ENCODE results near the gene ZNF598. TPM values are rescaled to one million over a fixed set of nuclear protein-coding genes. Genes with fewer than 3 reads are reported as not detected.

Gene ZNF598
- total RNA-seq, 2 experiments from 2014 or later, result 67.8 to 77.1 TPM

GRCh38 chr16:2028146-2028545, 18.5 kb upstream of the ZNF598 start:
- Mint-ChIP-seq H3K36me3 (no peaks in the 10 kb centered on the region), H3K27ac (no peak overlapping the region), H3K9me3 (no peaks in the 10 kb centered on the region), H3K27me3 (peaks cover 11% of the 10 kb centered on the region), H3K4me1 (peaks cover 8% of the 10 kb centered on the region), H3K4me3 (no peak overlapping the region)
- ATAC-seq (ENCODE audit: low read depth), result no peak
- no peak for DNase-seq
- POLR2A ChIA-PET, result interaction anchor here (0.8 kb wide), 1 partner anchor 127 kb away, joined by 3 read pairs; the partner anchor contains the start of gene TRAF7

GRCh38 chr16:2027024-2028010, 17.7 kb upstream of the ZNF598 start:
- Mint-ChIP-seq H3K36me3 (no peaks in the 10 kb centered on the region), H3K4me3 (peak overlapping the region; percentile 47), H3K4me1 (peaks cover 15% of the 10 kb centered on the region), H3K9me3 (no peaks in the 10 kb centered on the region), H3K27ac (no peak overlapping the region), H3K27me3 (peaks cover 14% of the 10 kb centered on the region)
- POLR2A ChIA-PET, result interaction anchor here (0.8 to 1.3 kb wide), 4 partner anchors 18 to 128 kb away, joined by 3 to 4 read pairs (median 4); partner anchors contain the start of genes NTHL1, TRAF7, TSC2 and ZNF598
- peak; percentile 21 for ATAC-seq (ENCODE audit: low read depth)
- peak; percentile 60 for DNase-seq

GRCh38 chr16:2026461-2027023, 16.9 kb upstream of the ZNF598 start, which contains the start of gene NHERF2:
Gene NHERF2, plus strand, starts transcription at chr16:2026902. Its CDS starts 104 bp downstream, at chr16:2027006.
- DNase-seq (peak; percentile 66), ATAC-seq (ENCODE audit: low read depth) (peak; percentile 15)
- Mint-ChIP-seq H3K27ac (no peak within 1 kb of the TSS), H3K36me3 (no peaks in the 10 kb centered on the region), H3K9me3 (no peaks in the 10 kb centered on the region), H3K27me3 (peaks cover 21% of the 10 kb centered on the region), H3K4me3 (peak within 1 kb of the TSS; percentile 47), H3K4me1 (peaks cover 15% of the 10 kb centered on the region)
- POLR2A ChIA-PET, result interaction anchor here (1.0 to 3.0 kb wide), 4 partner anchors 17 to 128 kb away, joined by 3 to 13 read pairs (median 4); partner anchors contain the start of genes NTHL1, TRAF7, TSC2 and ZNF598

GRCh38 chr16:2025878-2026460, 16.3 kb upstream of the ZNF598 start:
- Mint-ChIP-seq H3K36me3 (no peaks in the 10 kb centered on the region), H3K9me3 (no peaks in the 10 kb centered on the region), H3K4me3 (peak overlapping the region; percentile 45), H3K4me1 (peaks cover 15% of the 10 kb centered on the region), H3K27me3 (peaks cover 27% of the 10 kb centered on the region), H3K27ac (no peak overlapping the region)
- POLR2A ChIA-PET, result interaction anchor here (1.3 to 3.0 kb wide), 2 partner anchors 17 to 129 kb away, joined by 3 to 13 read pairs; partner anchors contain the start of genes TRAF7 and ZNF598
- DNase-seq (no peak), ATAC-seq (ENCODE audit: low read depth) (no peak)

GRCh38 chr16:2025251-2025650, 15.6 kb upstream of the ZNF598 start:
- H3K9me3 Mint-ChIP-seq, result no peaks in the 10 kb centered on the region
- no peaks in the 10 kb centered on the region for H3K36me3 Mint-ChIP-seq
- peak overlapping the region; percentile 45 for H3K4me3 Mint-ChIP-seq
- ATAC-seq (ENCODE audit: low read depth) (no peak), DNase-seq (no peak)
- no peak overlapping the region for H3K27ac Mint-ChIP-seq
- H3K4me1 Mint-ChIP-seq, result peaks cover 16% of the 10 kb centered on the region
- POLR2A ChIA-PET, result interaction anchor here (3.0 kb wide), 1 partner anchor 130 kb away, joined by 13 read pairs; the partner anchor contains the start of gene TRAF7
- peaks cover 34% of the 10 kb centered on the region for H3K27me3 Mint-ChIP-seq

GRCh38 chr16:2024032-2024420, 14.4 kb upstream of the ZNF598 start:
- DNase-seq (no peak), ATAC-seq (ENCODE audit: low read depth) (no peak)
- POLR2A ChIA-PET, result interaction anchor here (0.6 to 3.0 kb wide), 4 partner anchors 9 to 131 kb away, joined by 3 to 13 read pairs (median 5); partner anchors contain the start of genes NTHL1, TRAF7 and TSC2
- no peak overlapping the region for H3K4me3 Mint-ChIP-seq
- H3K4me1 Mint-ChIP-seq, result peaks cover 16% of the 10 kb centered on the region
- H3K36me3 Mint-ChIP-seq, result no peaks in the 10 kb centered on the region
- H3K27ac Mint-ChIP-seq, result peak overlapping the region; percentile 47
- H3K27me3 Mint-ChIP-seq, result peaks cover 36% of the 10 kb centered on the region
- no peaks in the 10 kb centered on the region for H3K9me3 Mint-ChIP-seq

GRCh38 chr16:2023092-2024031, 13.7 kb upstream of the ZNF598 start:
- H3K4me3 Mint-ChIP-seq, result peak overlapping the region; percentile 80
- H3K4me1 Mint-ChIP-seq, result peaks cover 16% of the 10 kb centered on the region
- H3K9me3 Mint-ChIP-seq, result no peaks in the 10 kb centered on the region
- H3K27ac Mint-ChIP-seq, result peak overlapping the region; percentile 78
- no peaks in the 10 kb centered on the region for H3K36me3 Mint-ChIP-seq
- peak; percentile 99 for DNase-seq
- ATAC-seq (ENCODE audit: low read depth), result peak; percentile 62
- POLR2A ChIA-PET, result interaction anchor here (0.6 to 3.0 kb wide), 6 partner anchors 24 to 132 kb away, joined by 3 to 19 read pairs (median 6); partner anchors contain the start of genes NTHL1, PKD1, TRAF7 and TSC2
- H3K27me3 Mint-ChIP-seq, result peaks cover 36% of the 10 kb centered on the region

GRCh38 chr16:2022723-2023091, 13.1 kb upstream of the ZNF598 start:
- ATAC-seq (ENCODE audit: low read depth) (peak; percentile 20), DNase-seq (no peak)
- no peaks in the 10 kb centered on the region for H3K36me3 Mint-ChIP-seq
- peaks cover 16% of the 10 kb centered on the region for H3K4me1 Mint-ChIP-seq
- peak overlapping the region; percentile 80 for H3K4me3 Mint-ChIP-seq
- no peaks in the 10 kb centered on the region for H3K9me3 Mint-ChIP-seq
- H3K27me3 Mint-ChIP-seq, result peaks cover 41% of the 10 kb centered on the region
- POLR2A ChIA-PET, result interaction anchor here (0.6 to 2.0 kb wide), 5 partner anchors 11 to 132 kb away, joined by 3 to 19 read pairs (median 5); partner anchors contain the start of genes PKD1 and TRAF7
- H3K27ac Mint-ChIP-seq, result no peak overlapping the region

GRCh38 chr16:2019921-2020831, 10.6 kb upstream of the ZNF598 start:
- DNase-seq, result no peak

GRCh38 chr16:2019518-2019920, 9.9 kb upstream of the ZNF598 start, which contains the start of gene NPW:
Gene NPW, plus strand, starts transcription at chr16:2019785.
- no peaks in the 10 kb centered on the region for H3K36me3 Mint-ChIP-seq
- H3K27me3 Mint-ChIP-seq, result peaks cover 34% of the 10 kb centered on the region
- DNase-seq (no peak), ATAC-seq (ENCODE audit: low read depth) (peak; percentile 15)
- peak within 1 kb of the TSS; percentile 50 for H3K4me3 Mint-ChIP-seq
- H3K9me3 Mint-ChIP-seq, result no peaks in the 10 kb centered on the region
- POLR2A ChIA-PET, result interaction anchor here (0.6 to 2.3 kb wide), 3 partner anchors 55 to 136 kb away, joined by 3 to 15 read pairs (median 6); partner anchors contain the start of genes RPS2 and TRAF7
- H3K4me1 Mint-ChIP-seq, result peaks cover 13% of the 10 kb centered on the region
- H3K27ac Mint-ChIP-seq, result no peak within 1 kb of the TSS

More at GRCh38 chr16:2019921-2020831, 10.6 kb upstream of the ZNF598 start:
- Mint-ChIP-seq H3K27me3 (peaks cover 37% of the 10 kb centered on the region), H3K27ac (no peak overlapping the region), H3K4me1 (peaks cover 13% of the 10 kb centered on the region), H3K36me3 (no peaks in the 10 kb centered on the region), H3K4me3 (peak overlapping the region; percentile 50), H3K9me3 (no peaks in the 10 kb centered on the region)
- POLR2A ChIA-PET, result interaction anchor here (1.5 to 2.3 kb wide), 2 partner anchors 55 to 135 kb away, joined by 6 to 15 read pairs; partner anchors contain the start of genes RPS2 and TRAF7
- ATAC-seq (ENCODE audit: low read depth), result no peak

GRCh38 chr16:2016407-2016922, 6.8 kb upstream of the ZNF598 start:
- Mint-ChIP-seq H3K27ac (no peak overlapping the region), H3K4me1 (peaks cover 1% of the 10 kb centered on the region), H3K9me3 (no peaks in the 10 kb centered on the region), H3K36me3 (no peaks in the 10 kb centered on the region), H3K27me3 (peaks cover 23% of the 10 kb centered on the region), H3K4me3 (no peak overlapping the region)
- no peak for DNase-seq
- POLR2A ChIA-PET, result interaction anchor here (1.4 kb wide), 1 partner anchor 138 kb away, joined by 6 read pairs; no protein-coding TSS in a partner anchor
- ATAC-seq (ENCODE audit: low read depth), result no peak

All from activated naive CD8-positive, alpha-beta T cell treated with anti-CD3 and anti-CD28 coated beads, Interleukin-2, amount 10 ng/mL, durations not matched to agents 7 days and 5 days (primary cell).